IMR-90 (cell line): ENCODE results near the gene KRT80. TPM values are rescaled to one million over a fixed set of nuclear protein-coding genes. Genes with fewer than 3 reads are reported as not detected.
A peak's percentile ranks its signal among the peaks of the same experiment; 100 is the strongest.

ENCODE experiments used
- ATAC-seq: fragments of 200-7000 bp; cut with Tn5 transposase; 2 replicates; pipeline ENCODE4 v1.9.1; 2020; ENCODE audit warnings: low read depth, mild to moderate bottlenecking, moderate library complexity
- BruUV-seq: library from RNA; stranded (reverse); fragments of 400-500 nt; replicated peaks from 2 replicates; lab custom pipeline; 2021; lab: Mats Ljungman, UMichigan
- CTCF ChIA-PET: fragments of 300-600 bp; formaldehyde crosslinking; extraction: SDS; loops from one replicate; lab custom pipeline; 2021; ENCODE audit warnings: antibody characterized with exemption; lab: Yijun Ruan, JAX
- POLR2A ChIA-PET: fragments of 300-600 bp; sonication (Branson Sonifier 250); formaldehyde crosslinking; loops from one replicate; lab custom pipeline; 2022; ENCODE audit warnings: antibody characterized with exemption; ENCODE audit not compliant: unreplicated experiment; lab: Charles Lee
- DNase-seq: peaks from one replicate; pipeline ENCODE4 v3.0.0; 2013
- H2AFZ ChIP-seq: replicated peaks from 2 replicates; pipeline ENCODE3; 2013; ENCODE audit warnings: low read length, mild to moderate bottlenecking; ENCODE audit not compliant: poor library complexity
- H2AK5ac ChIP-seq: 2 replicates; pipeline ENCODE4 v1.6.1; 2013; ENCODE audit warnings: low read depth, low read length, inconsistent platforms
- H2AK9ac ChIP-seq: replicated peaks from 2 replicates; pipeline ENCODE3; 2013; ENCODE audit warnings: mild to moderate bottlenecking, low read depth, low read length, moderate library complexity; ENCODE audit not compliant: poor library complexity
- H2BK120ac ChIP-seq: 2 replicates; pipeline ENCODE4 v1.6.1; 2013; ENCODE audit warnings: low read depth, low read length, inconsistent platforms
- H2BK15ac ChIP-seq: 3 replicates; pipeline ENCODE4 v1.6.1; 2013; ENCODE audit warnings: low read depth, low read length, inconsistent platforms
- H2BK20ac ChIP-seq: 2 replicates; pipeline ENCODE4 v1.6.1; 2013; ENCODE audit warnings: low read depth, mild to moderate bottlenecking, inconsistent platforms, low read length, moderate library complexity
- H2BK5ac ChIP-seq: 2 replicates; pipeline ENCODE4 v1.6.1; 2013; ENCODE audit warnings: mild to moderate bottlenecking, low read depth, low read length, inconsistent platforms; ENCODE audit not compliant: poor library complexity, severe bottlenecking
- H3K14ac ChIP-seq: replicated peaks from 2 replicates; pipeline ENCODE4 v1.6.1; 2013; ENCODE audit warnings: low read depth, low read length, inconsistent platforms
- H3K18ac ChIP-seq: 2 replicates; pipeline ENCODE4 v1.6.1; 2013; ENCODE audit warnings: low read depth, low read length, control low read depth
- H3K23ac ChIP-seq: 2 replicates; pipeline ENCODE4 v1.6.1; 2013; ENCODE audit warnings: low read depth, low read length, inconsistent platforms
- H3K27ac ChIP-seq: 2 replicates; pipeline ENCODE4 v1.5.1; 2013; ENCODE audit warnings: mild to moderate bottlenecking, control low read depth, low read length; ENCODE audit not compliant: insufficient read depth
- H3K27me3 ChIP-seq: 2 replicates; pipeline ENCODE4 v1.6.1; 2013; ENCODE audit warnings: low read length; ENCODE audit not compliant: control insufficient read depth, insufficient read depth
- H3K36me3 ChIP-seq: 2 replicates; pipeline ENCODE4 v1.6.1; 2013; ENCODE audit warnings: low read length, mixed read lengths; ENCODE audit not compliant: control insufficient read depth, insufficient read depth
- H3K4ac ChIP-seq: 2 replicates; pipeline ENCODE4 v1.6.1; 2013; ENCODE audit warnings: low read depth, low read length, inconsistent platforms
- H3K4me1 ChIP-seq: 2 replicates; pipeline ENCODE4 v1.6.1; 2013; ENCODE audit warnings: low read length, mixed read lengths; ENCODE audit not compliant: control insufficient read depth, insufficient read depth
- H3K4me2 ChIP-seq: 2 replicates; pipeline ENCODE4 v1.6.1; 2013; ENCODE audit warnings: low read depth, mild to moderate bottlenecking, control low read depth, low read length, moderate library complexity
- H3K4me3 ChIP-seq: 2 replicates; pipeline ENCODE4 v1.5.1; 2013; ENCODE audit warnings: low read depth, mild to moderate bottlenecking, control low read depth, low read length, moderate library complexity; ENCODE audit not compliant: insufficient read depth
- H3K56ac ChIP-seq: 2 replicates; pipeline ENCODE4 v1.6.1; 2013; ENCODE audit warnings: low read length, inconsistent platforms; ENCODE audit not compliant: insufficient read depth; ENCODE audit errors: extremely low read depth
- H3K79me1 ChIP-seq, 2 experiments: 2 replicates each; pipeline ENCODE4 v1.6.1; 2013; ENCODE audit warnings: low read length in 2 of 2, inconsistent platforms in 1 of 2, low read depth in 1 of 2
- H3K9ac ChIP-seq: 2 replicates; pipeline ENCODE4 v1.6.1; 2013; ENCODE audit warnings: low read depth, low read length, control low read depth
- H3K9me1 ChIP-seq: 2 replicates; pipeline ENCODE4 v1.6.1; 2013; ENCODE audit warnings: low read length, inconsistent platforms; ENCODE audit not compliant: insufficient read depth
- H3K9me3 ChIP-seq: 2 replicates; pipeline ENCODE4 v1.6.1; 2013; ENCODE audit warnings: low read length; ENCODE audit not compliant: control insufficient read depth, insufficient read depth
- H4K20me1 ChIP-seq: 2 replicates; pipeline ENCODE4 v1.6.1; 2013; ENCODE audit warnings: low read length, inconsistent platforms; ENCODE audit not compliant: insufficient read depth
- H4K5ac ChIP-seq: 2 replicates; pipeline ENCODE4 v1.6.1; 2013; ENCODE audit warnings: mild to moderate bottlenecking, low read depth, low read length, control low read depth
- H4K8ac ChIP-seq, 2 experiments: 2 replicates each; pipeline ENCODE4 v1.6.1; 2013; ENCODE audit warnings: low read depth in 2 of 2, low read length in 2 of 2, control low read depth in 1 of 2, inconsistent platforms in 1 of 2
- H4K91ac ChIP-seq: 2 replicates; pipeline ENCODE4 v1.6.1; 2013; ENCODE audit warnings: low read depth, low read length, inconsistent platforms; ENCODE audit not compliant: insufficient read depth
- CEBPB ChIP-seq: IDR thresholded peaks from 2 replicates; pipeline ENCODE4 v1.6.1; 2012; ENCODE audit warnings: low read depth, low read length, improper control_type of control experiment
- CHD1 ChIP-seq: IDR thresholded peaks from 2 replicates; pipeline ENCODE4 v1.6.1; 2012; ENCODE audit warnings: low read depth, low read length, improper control_type of control experiment
- ELK1 ChIP-seq: fragments of 150-350 bp; IDR thresholded peaks from 2 replicates; pipeline ENCODE4 v1.6.1; 2016; ENCODE audit warnings: low read depth, mild to moderate bottlenecking, low read length, moderate library complexity, borderline replicate concordance
- FOS ChIP-seq: fragments of 150-350 bp; IDR thresholded peaks from 2 replicates; pipeline ENCODE4 v1.6.1; 2016; ENCODE audit warnings: low read depth, low read length
- MAFK ChIP-seq: IDR thresholded peaks from 2 replicates; pipeline ENCODE4 v1.6.1; 2012; ENCODE audit warnings: low read depth, low read length, improper control_type of control experiment
- MXI1 ChIP-seq: IDR thresholded peaks from 2 replicates; pipeline ENCODE4 v1.6.1; 2012; ENCODE audit warnings: low read depth, mild to moderate bottlenecking, low read length, moderate library complexity, borderline replicate concordance
- NFE2L2 ChIP-seq: fragments of 150-350 bp; IDR thresholded peaks from 2 replicates; pipeline ENCODE4 v1.6.1; 2016; ENCODE audit warnings: low read depth, mild to moderate bottlenecking, low read length
- POLR2A ChIP-seq: IDR thresholded peaks from 2 replicates; pipeline ENCODE4 v1.6.1; 2012; ENCODE audit warnings: mild to moderate bottlenecking, low read depth, low read length
- RAD21 ChIP-seq: IDR thresholded peaks from 2 replicates; pipeline ENCODE4 v1.6.1; 2012; ENCODE audit warnings: low read length, improper control_type of control experiment
- SMC3 ChIP-seq: fragments of 150-350 bp; IDR thresholded peaks from 2 replicates; pipeline ENCODE4 v1.6.1; 2016; ENCODE audit warnings: low read depth, mild to moderate bottlenecking, antibody characterized with exemption, low read length, moderate library complexity
- WGBS, 2 experiments: methylation state at CpG; one replicate each; pipeline versions ENCODE4 v1.1.5 to v1.1.7; 2013; ENCODE audit warnings: missing lambda C conversion rate in 2 of 2; ENCODE audit not compliant: insufficient read length in 1 of 2; ENCODE audit errors: extremely low coverage in 2 of 2; 5-methylcytosine and 5-hydroxymethylcytosine counted together
- dilution Hi-C: fragments of 300-500 bp; cut with HindIII; formaldehyde crosslinking; loops from one replicate; pipeline ENCODE4 v1.14.3; 2018; ENCODE audit warnings: low sequenced_read_pairs; ENCODE audit not compliant: unreplicated experiment
- in situ Hi-C: fragments of 300-500 bp; cut with MboI; formaldehyde crosslinking; loops from 3 replicates; pipeline ENCODE4 v1.14.3; 2019; ENCODE audit warnings: low sequenced_read_pairs, inconsistent platforms, mixed read lengths
- intact Hi-C: fragments of 100-400 bp; cut with micrococcal nuclease; formaldehyde crosslinking; loops from 2 replicates; pipeline ENCODE4 v1.10.0; 2022
- polyA plus RNA-seq, 3 experiments: library from polyadenylated mRNA; depleted of rRNA; stranded (reverse); fragments of >200 nt; gene quantifications; 2 replicates each; pipeline ENCODE4 v1.2.3, GENCODE V29; 2012; ENCODE audit warnings: low replicate concordance in 1 of 3
- total RNA-seq: library from RNA; depleted of rRNA; stranded (reverse); fragments of >200 nt; gene quantifications from 2 replicates; pipeline ENCODE4 v1.2.3, GENCODE V29; 2012

KRT80 gene
- total and polyA plus RNA-seq, 2 of the 4 experiments (the other 2 are of a cell fraction) = 0.54 to 3.4 TPM

DNA sequence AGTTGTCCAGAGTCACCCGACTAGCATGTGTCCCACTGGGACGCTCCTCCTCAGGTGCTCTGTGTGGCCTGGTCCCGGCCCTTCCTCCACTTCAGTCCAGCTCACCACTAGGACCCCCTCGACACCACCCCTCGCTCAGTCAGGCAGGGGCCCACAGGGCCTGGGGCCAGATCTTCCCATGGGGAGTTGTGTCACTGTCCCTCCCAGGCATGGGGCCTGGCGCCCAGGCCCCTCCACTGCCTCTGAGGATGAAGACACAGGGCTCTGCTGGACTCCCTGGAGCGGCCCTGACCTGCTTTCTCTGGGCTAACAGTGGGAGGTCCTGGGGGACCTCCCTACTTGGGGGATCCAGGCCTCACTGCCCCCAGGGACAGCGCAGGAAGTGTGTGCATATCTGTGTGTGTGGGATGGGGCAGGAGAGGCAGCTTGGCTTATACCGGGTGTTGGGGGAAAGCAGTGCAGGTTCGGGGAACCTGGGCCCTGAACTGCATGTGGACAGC lies 43.8 kb downstream of the KRT80 start:
- ATAC-seq = no peak
- Histone ChIP-seq H3K4me1 (peaks cover 43% of the 10 kb centered on the region), H3K18ac (peak overlapping the region; percentile 96), H3K14ac (peak overlapping the region; percentile 99), H4K20me1 (no peaks in the 10 kb centered on the region), H4K5ac (peak overlapping the region; percentile 98), H3K79me1 (peaks cover 8 to 26% of the 10 kb centered on the region in 2 experiments; a peak in 3 of 4 replicates), H4K91ac (peak overlapping the region; percentile 100), H3K4ac (peak overlapping the region; percentile 100), H3K9ac (peak overlapping the region; percentile 56), H3K9me1 (peaks cover 42% of the 10 kb centered on the region), H4K8ac (peak overlapping the region; percentile 75 to 99), H3K36me3 (no peaks in the 10 kb centered on the region), H2BK15ac (peak overlapping the region; percentile 99), H3K27ac (peak overlapping the region; percentile 97), H3K23ac (peak overlapping the region; percentile 95), H2AFZ (peak overlapping the region; percentile 85), H2BK120ac (peak overlapping the region; percentile 100), H3K56ac (peak overlapping the region; percentile 98), H3K4me2 (no peak overlapping the region), H3K27me3 (no peaks in the 10 kb centered on the region), H3K9me3 (no peaks in the 10 kb centered on the region), H2AK5ac (peak overlapping the region; percentile 100), H2BK5ac (peak overlapping the region; percentile 100), H3K4me3 (no peak overlapping the region), H2AK9ac (peak overlapping the region; percentile 99), H2BK20ac (peak overlapping the region; percentile 99)
- in situ Hi-C loops (loop anchor here (5.0 kb wide), 1 partner anchor 729 kb away; no protein-coding TSS in a partner anchor), intact Hi-C loops (loop anchor here (2.0 to 5.0 kb wide), 2 partner anchors 733 to 834 kb away; no protein-coding TSS in a partner anchor), dilution Hi-C loops (no loop called here)
- WGBS, 2 experiments = 90% methylated on average over 5 of the region's 10 CpGs; no CpG with 5 or more reads in 1 of the 2 experiments
- BruUV-seq = no TSS peak
- POLR2A ChIA-PET = no interaction called here
- DNase-seq = no peak
- TF ChIP-seq RAD21 (no peak), CEBPB (no peak), POLR2A (no peak), MAFK (no peak), CHD1 (no peak), ELK1 (no peak), SMC3 (no peak), NFE2L2 (no peak), MXI1 (no peak), FOS (no peak)
- CTCF ChIA-PET = no interaction called here
